Measurements from ENCODE around the gene LIPA. TPM values are rescaled to one million over a fixed set of nuclear protein-coding genes. Genes with fewer than 3 reads are reported as not detected.

LIPA gene
- total RNA-seq (2014; rRNA removed; shearing (Covaris generic)) (109 and 113 TPM in 2 replicates), polyA plus RNA-seq (2016; fragmentation: Nextera tagmentation; extraction: Ambion mirVana) (134 and 137 TPM in 2 replicates)

GRCh38 chr10:89251409-89252224, at the start of gene LIPA:
Gene LIPA (minus strand): TSS chr10:89251775. CDS start chr10:89247648, 4,127 bp downstream.
- Histone ChIP-seq H3K9ac (peak within 1 kb of the TSS; percentile 75), H3K36me3 (ENCODE audit: low read depth) (no peaks in the 10 kb centered on the region), H3F3A (ENCODE audit: insufficient read depth) (no peaks in the 10 kb centered on the region), H3K9me2 (ENCODE audit: insufficient read depth) (no peaks in the 10 kb centered on the region), H3K79me2 (ENCODE audit: insufficient read depth) (peaks cover 29% of the 10 kb centered on the region), H3K4me2 (ENCODE audit: unreplicated experiment) (peak within 1 kb of the TSS; percentile 100), H2AFZ (peak within 1 kb of the TSS; percentile 98), H3K4me3 (peak within 1 kb of the TSS; percentile 92), H3K4me1 (ENCODE audit: insufficient read depth) (peaks cover 8% of the 10 kb centered on the region; the same call in 1 of the 2 replicates), H3K27ac (no peak within 1 kb of the TSS; the same call in 1 of the 2 replicates), H3K27me3 (replicated peaks; ENCODE audit: insufficient read depth) (no peaks in the 10 kb centered on the region), H4K20me1 (ENCODE audit: insufficient read depth) (no peaks in the 10 kb centered on the region), H3K9me3 (ENCODE audit: low read depth) (no peaks in the 10 kb centered on the region)
- WGBS, 2 experiments (ENCODE audit: low coverage in 1 of 2, low lambda C conversion rate in 2 of 2, missing lambda C conversion rate in 2 of 2) = 1% methylated on average over 49 of the region's 53 CpGs
- no peak for TF ChIP-seq EZH2phosphoT487 (IDR thresholded peaks at IDR 0.05; ENCODE audit: insufficient read depth, low read depth)
- TF ChIP-seq EZH2 (IDR thresholded peaks at IDR 0.05; ENCODE audit: insufficient read depth, poor library complexity, severe bottlenecking) = no peak
- in situ Hi-C loops (cut with MboI) = loop anchor here (10.0 kb wide), 1 partner anchor 303 kb away; no protein-coding TSS in a partner anchor
- DNase-seq = peak; percentile 100

GRCh38 chr10:89301232-89301631, 49.7 kb upstream of the LIPA start:
- no peak for TF ChIP-seq EZH2 (IDR thresholded peaks at IDR 0.05; ENCODE audit: insufficient read depth, poor library complexity, severe bottlenecking)
- TF ChIP-seq EZH2phosphoT487 (IDR thresholded peaks at IDR 0.05; ENCODE audit: insufficient read depth, low read depth) = no peak
- WGBS, 2 experiments (ENCODE audit: low coverage in 1 of 2, low lambda C conversion rate in 2 of 2, missing lambda C conversion rate in 2 of 2) = 5 to 9% methylated on average over 2 of the region's 2 CpGs
- Histone ChIP-seq H3K27ac (peak overlapping the region; percentile 93), H3K27me3 (replicated peaks; ENCODE audit: insufficient read depth) (no peaks in the 10 kb centered on the region), H3F3A (ENCODE audit: insufficient read depth) (peaks cover 31% of the 10 kb centered on the region), H4K20me1 (ENCODE audit: insufficient read depth) (no peaks in the 10 kb centered on the region), H3K4me1 (ENCODE audit: insufficient read depth) (peaks cover 36% of the 10 kb centered on the region), H2AFZ (peak overlapping the region; percentile 83), H3K9me2 (ENCODE audit: insufficient read depth) (no peaks in the 10 kb centered on the region), H3K9ac (peak overlapping the region; percentile 86), H3K36me3 (ENCODE audit: low read depth) (no peaks in the 10 kb centered on the region), H3K4me3 (peak overlapping the region; percentile 77), H3K4me2 (ENCODE audit: unreplicated experiment) (peak overlapping the region; percentile 87), H3K79me2 (ENCODE audit: insufficient read depth) (peaks cover 7% of the 10 kb centered on the region), H3K9me3 (ENCODE audit: low read depth) (no peaks in the 10 kb centered on the region)
- in situ Hi-C loops (cut with MboI) = no loop called here
- DNase-seq = peak; percentile 65

GRCh38 chr10:89299031-89299430, 47.5 kb upstream of the LIPA start:
- Histone ChIP-seq H4K20me1 (ENCODE audit: insufficient read depth) (no peaks in the 10 kb centered on the region), H3K79me2 (ENCODE audit: insufficient read depth) (peaks cover under 1% of the 10 kb centered on the region; the same call in 1 of the 2 replicates), H3K9me3 (ENCODE audit: low read depth) (no peaks in the 10 kb centered on the region), H3F3A (ENCODE audit: insufficient read depth) (peaks cover 43% of the 10 kb centered on the region), H3K9me2 (ENCODE audit: insufficient read depth) (no peaks in the 10 kb centered on the region), H3K4me3 (no peak overlapping the region), H3K36me3 (ENCODE audit: low read depth) (no peaks in the 10 kb centered on the region), H3K27ac (no peak overlapping the region), H3K4me2 (ENCODE audit: unreplicated experiment) (no peak overlapping the region), H2AFZ (no peak overlapping the region), H3K4me1 (ENCODE audit: insufficient read depth) (peaks cover 54% of the 10 kb centered on the region), H3K27me3 (replicated peaks; ENCODE audit: insufficient read depth) (no peaks in the 10 kb centered on the region), H3K9ac (no peak overlapping the region)
- DNase-seq = no peak
- TF ChIP-seq EZH2phosphoT487 (IDR thresholded peaks at IDR 0.05; ENCODE audit: insufficient read depth, low read depth) (no peak), EZH2 (IDR thresholded peaks at IDR 0.05; ENCODE audit: insufficient read depth, poor library complexity, severe bottlenecking) (no peak)
- 93 to 96% methylated on average over 4 of the region's 4 CpGs for WGBS, 2 experiments (ENCODE audit: low coverage in 1 of 2, low lambda C conversion rate in 2 of 2, missing lambda C conversion rate in 2 of 2)
- in situ Hi-C loops (cut with MboI) = no loop called here

GRCh38 chr10:89297791-89298190, 46.2 kb upstream of the LIPA start:
- Histone ChIP-seq H3K27me3 (replicated peaks; ENCODE audit: insufficient read depth) (no peaks in the 10 kb centered on the region), H3K4me3 (no peak overlapping the region), H3K27ac (no peak overlapping the region), H3K9ac (no peak overlapping the region), H2AFZ (no peak overlapping the region), H3F3A (ENCODE audit: insufficient read depth) (peaks cover 37% of the 10 kb centered on the region), H3K4me2 (ENCODE audit: unreplicated experiment) (no peak overlapping the region), H3K79me2 (ENCODE audit: insufficient read depth) (no peaks in the 10 kb centered on the region), H3K9me2 (ENCODE audit: insufficient read depth) (no peaks in the 10 kb centered on the region), H3K4me1 (ENCODE audit: insufficient read depth) (peaks cover 43% of the 10 kb centered on the region), H3K9me3 (ENCODE audit: low read depth) (no peaks in the 10 kb centered on the region), H4K20me1 (ENCODE audit: insufficient read depth) (no peaks in the 10 kb centered on the region), H3K36me3 (ENCODE audit: low read depth) (no peaks in the 10 kb centered on the region)
- 92 to 94% methylated on average over 5 of the region's 5 CpGs for whole genome bisulfite sequencing, 2 experiments (ENCODE audit: low coverage in 1 of 2, low lambda C conversion rate in 2 of 2, missing lambda C conversion rate in 2 of 2)
- TF ChIP-seq EZH2phosphoT487 (IDR thresholded peaks at IDR 0.05; ENCODE audit: insufficient read depth, low read depth) (no peak), EZH2 (IDR thresholded peaks at IDR 0.05; ENCODE audit: insufficient read depth, poor library complexity, severe bottlenecking) (no peak)
- in situ Hi-C loops (cut with MboI) = no loop called here
- DNase-seq = no peak

Measured in GM23248 (cell line).